ENCODE data around the gene WNK1. TPM values are rescaled to one million over a fixed set of nuclear protein-coding genes. Genes with fewer than 3 reads are reported as not detected.

WNK1 gene
- total RNA-seq, 1 experiment from 2014 or later: 117 TPM

- TF ChIP-seq CTCF (conservative IDR thresholded peaks at IDR 0.05): no peak
- Histone ChIP-seq H3K79me1 (ENCODE audit: insufficient read depth, low read depth, low read length, poor library complexity, severe bottlenecking) (no peaks in the 10 kb centered on the region), H2BK12ac (ENCODE audit: insufficient read length, low read depth, low read length) (no peak overlapping the region), H2AK5ac (ENCODE audit: insufficient read length, low read length) (no peak overlapping the region), H3K23ac (ENCODE audit: insufficient read length, low read depth, low read length) (no peak overlapping the region), H4K20me1 (ENCODE audit: control insufficient read depth, insufficient read depth, insufficient read length) (no peaks in the 10 kb centered on the region), H2BK120ac (ENCODE audit: low read depth, low read length, poor library complexity, severe bottlenecking) (no peak overlapping the region), H3K56ac (ENCODE audit: insufficient read length, low read depth, low read length) (no peak overlapping the region), H3K79me2 (ENCODE audit: insufficient read depth, low read length) (no peaks in the 10 kb centered on the region), H2BK5ac (ENCODE audit: insufficient read length, low read length) (no peak overlapping the region), H3K4me1 (ENCODE audit: insufficient read depth, low read length) (no peaks in the 10 kb centered on the region), H4K8ac (replicated peaks; ENCODE audit: insufficient read length, low read depth, low read length) (no peak overlapping the region), H3K23me2 (ENCODE audit: insufficient read length, low read depth, low read length, poor library complexity, severe bottlenecking) (no peaks in the 10 kb centered on the region), H3K27ac (ENCODE audit: insufficient read length, low read depth, low read length) (no peak overlapping the region), H3K9me3 (ENCODE audit: control insufficient read depth, low read depth, low read length) (no peaks in the 10 kb centered on the region), H2AFZ (ENCODE audit: low read length) (no peak overlapping the region), H2BK20ac (ENCODE audit: low read depth, low read length, poor library complexity, severe bottlenecking) (no peak overlapping the region), H2BK15ac (ENCODE audit: low read depth, low read length) (no peak overlapping the region), H3K4me2 (ENCODE audit: insufficient read depth, insufficient read length, low read length) (no peak overlapping the region), H4K91ac (ENCODE audit: insufficient read length, low read depth, low read length) (no peak overlapping the region), H3K18ac (ENCODE audit: insufficient read length, low read depth, low read length) (no peak overlapping the region), H4K5ac (ENCODE audit: insufficient read length, low read depth, low read length) (no peak overlapping the region), H3T11ph (ENCODE audit: low read length) (no peak overlapping the region), H3K14ac (ENCODE audit: insufficient read depth, low read length) (no peak overlapping the region), H3K27me3 (ENCODE audit: insufficient read depth, low read length) (no peaks in the 10 kb centered on the region), H3K9ac (ENCODE audit: extremely low read depth, insufficient read length, low read length) (no peak overlapping the region), H3K4ac (ENCODE audit: low read depth, low read length) (no peak overlapping the region)
- Mint-ChIP-seq H3K27ac (no peak overlapping the region), H3K9me3 (no peaks in the 10 kb centered on the region), H3K4me3 (no peak overlapping the region), H3K36me3 (ENCODE audit: insufficient read depth in 1 of 3, low read depth in 3 of 3) (peaks cover 0 to 5% (median 4%) of the 10 kb centered on the region in 3 experiments; a peak in 4 of 7 replicates), H3K27me3 (ENCODE audit: low read depth) (no peaks in the 10 kb centered on the region), H3K4me1 (no peaks in the 10 kb centered on the region)
- DNase-seq: no peak
These were observed 91.2 kb downstream of the WNK1 start for GRCh38 chr12:843609-844008.

Measured in H9 (cell line).